SK-N-MC (cell line): ENCODE data around the gene CCDC152.

Experiments
- EZH2 ChIP-seq: fragments of 200-600 bp; sonication (generic); IDR thresholded peaks from one replicate; pipeline ENCODE4 v1.6.1; 2017; ENCODE audit warnings: antibody characterized with exemption
- FOXP2 ChIP-seq: optimal IDR thresholded peaks from 2 replicates; pipeline ENCODE3; 2011; ENCODE audit warnings: mild to moderate bottlenecking, moderate library complexity; ENCODE audit not compliant: insufficient read depth; ENCODE audit errors: extremely low read length, control extremely low read depth
- POLR2AphosphoS5 ChIP-seq: IDR thresholded peaks from 2 replicates; pipeline ENCODE4 v1.6.1; 2012; ENCODE audit warnings: mild to moderate bottlenecking, low read depth, low read length, borderline replicate concordance

DNA sequence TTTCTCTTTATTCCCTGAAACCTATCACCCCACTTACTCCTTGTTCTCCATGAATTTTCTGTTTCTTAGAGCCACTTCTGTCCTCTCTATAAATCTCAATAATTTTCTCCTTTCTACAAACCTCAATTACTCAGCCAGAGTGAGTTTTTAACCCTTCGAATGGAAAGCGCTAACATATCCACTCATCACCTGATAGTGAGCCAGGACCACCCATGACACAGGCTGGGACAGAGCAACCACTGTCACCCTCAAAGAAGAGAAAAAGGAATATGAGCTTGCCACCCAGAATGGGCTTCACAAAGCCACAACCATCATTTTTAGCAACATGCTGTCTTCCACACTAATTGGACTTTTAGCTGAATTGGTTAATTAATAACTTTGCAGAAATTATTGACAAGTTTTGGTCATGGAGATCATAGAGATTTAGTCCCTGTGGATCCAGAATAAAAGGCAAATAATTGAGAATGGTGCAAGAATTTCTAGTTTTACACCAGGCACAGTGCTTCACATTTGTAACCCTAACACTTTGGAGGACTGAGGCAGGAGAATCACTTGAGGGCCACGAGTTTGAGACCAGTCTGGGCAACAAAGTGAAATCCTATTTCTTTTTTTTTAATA is 87.2 kb downstream of the CCDC152 start:
- TF ChIP-seq EZH2 (no peak), POLR2AphosphoS5 (no peak), FOXP2 (no peak)
